ENCODE measurements around the gene PLPP7. TPM values are rescaled to one million over a fixed set of nuclear protein-coding genes. Genes with fewer than 3 reads are reported as not detected.
A peak's percentile ranks its signal among the peaks of the same experiment; 100 is the strongest.
"Not testable (repeated sequence)": the region's sequence is repeated elsewhere in the genome, so short reads cannot be mapped to it uniquely, and the experiment has no call there.

The PLPP7 gene
- 1.5 and 2.0 TPM in 2 replicates for total RNA-seq

DNA sequence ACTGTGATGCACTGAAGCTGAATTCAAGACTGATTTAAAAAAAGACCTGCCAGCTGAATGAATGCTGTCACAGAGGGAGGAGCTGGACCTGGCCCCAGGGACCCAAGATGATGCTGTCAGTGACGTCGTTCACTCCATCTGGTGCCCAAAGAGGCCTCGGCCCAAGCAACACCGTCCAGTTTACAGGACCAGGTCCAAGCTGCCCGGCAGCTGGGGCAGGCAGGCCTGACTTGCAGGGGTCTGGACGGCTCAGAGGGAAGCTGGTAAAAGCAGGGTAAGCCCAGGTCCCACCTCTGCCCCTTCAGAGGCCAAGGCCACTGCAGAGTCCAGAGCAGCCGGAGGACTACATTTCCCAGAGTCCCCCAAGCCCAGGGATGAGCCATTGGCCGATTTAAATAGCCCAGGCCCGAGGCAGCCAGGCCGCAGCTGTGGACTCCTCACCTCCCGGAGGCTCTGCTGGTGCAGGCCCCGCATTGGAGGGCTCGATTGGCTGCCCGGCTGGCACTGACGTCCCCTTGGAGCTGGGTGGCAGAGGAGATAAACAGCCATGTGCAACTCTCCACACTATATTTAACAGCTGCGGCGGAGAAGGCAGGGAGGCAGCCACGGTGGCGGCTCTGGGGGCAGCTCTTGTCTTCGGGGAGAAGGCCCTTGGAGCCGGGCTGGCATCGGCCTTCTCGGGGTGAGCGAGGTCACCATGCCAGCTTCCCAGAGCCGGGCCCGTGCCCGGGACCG is at the start of gene PLPP7:
Gene PLPP7, plus strand, starts transcription at position 423 of the 735 bp plus-strand sequence. Its CDS starts 275 bp downstream, at position 698.
- peak in 1 of 2 donors; percentile 58 for DNase-seq (ENCODE audit: low read depth in 2 of 2)

DNA sequence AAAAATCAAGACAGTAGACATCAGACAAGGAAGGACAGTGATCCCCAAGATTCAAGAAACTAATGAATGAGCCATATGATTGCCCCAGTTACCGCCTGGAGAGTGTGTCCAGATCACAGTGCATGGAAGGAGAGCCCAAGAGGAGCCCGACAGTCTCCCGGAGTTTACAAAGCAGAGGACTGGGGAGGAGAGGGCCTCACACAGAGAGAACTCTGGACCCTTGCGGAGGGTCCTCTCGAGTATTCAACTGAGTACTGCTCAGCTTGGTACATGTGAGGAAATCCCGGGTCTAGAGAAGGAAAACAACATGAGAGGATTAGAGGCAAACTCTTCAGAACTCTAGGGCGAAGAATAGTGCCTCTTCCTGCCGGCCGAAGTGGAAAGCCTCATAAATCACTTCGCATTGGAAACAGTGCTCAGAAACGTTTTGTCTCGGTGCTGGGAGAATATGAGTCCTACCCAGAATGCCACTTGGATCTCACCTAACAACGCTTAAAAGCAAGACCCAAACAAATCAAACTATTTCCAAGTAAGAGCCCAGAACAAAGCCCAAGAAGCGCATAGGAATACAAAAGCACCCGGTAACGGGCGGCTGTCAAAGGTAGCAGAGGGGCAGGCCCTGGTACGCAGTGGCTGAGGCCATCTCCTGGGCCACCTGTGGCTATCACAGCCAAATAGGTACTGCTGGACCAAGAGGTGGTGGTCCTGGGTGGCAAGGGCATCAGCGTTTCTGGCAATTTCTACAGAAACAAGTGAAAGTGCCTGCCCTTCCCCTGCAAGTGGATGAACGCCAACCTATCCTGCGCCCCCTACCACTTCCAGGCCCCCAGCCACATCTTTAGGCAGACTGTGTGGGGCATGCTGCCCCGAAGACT is 49.2 kb upstream of the PLPP7 start:
- no peak for DNase-seq (ENCODE audit: low read depth in 2 of 2)

DNA sequence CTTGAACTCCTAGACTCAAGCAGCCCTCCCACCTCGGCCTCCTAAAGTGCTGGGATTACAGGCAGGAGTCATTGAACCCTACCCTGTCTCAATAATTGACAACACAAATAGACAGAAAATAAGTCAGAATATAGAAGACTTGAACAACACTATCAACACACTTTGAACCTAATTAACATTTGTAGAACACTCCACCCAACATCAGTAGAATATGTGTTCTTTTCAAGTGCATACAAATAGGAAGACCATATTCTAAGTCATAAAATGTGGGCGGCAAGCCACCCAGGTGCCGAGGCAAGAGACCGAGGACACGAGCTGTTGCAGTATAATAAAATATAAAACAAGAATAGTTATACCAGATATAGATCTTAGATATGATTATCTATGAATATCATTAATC is 45.2 kb upstream of the PLPP7 start:
- not testable (repeated sequence) for DNase-seq (ENCODE audit: low read depth in 2 of 2)

DNA sequence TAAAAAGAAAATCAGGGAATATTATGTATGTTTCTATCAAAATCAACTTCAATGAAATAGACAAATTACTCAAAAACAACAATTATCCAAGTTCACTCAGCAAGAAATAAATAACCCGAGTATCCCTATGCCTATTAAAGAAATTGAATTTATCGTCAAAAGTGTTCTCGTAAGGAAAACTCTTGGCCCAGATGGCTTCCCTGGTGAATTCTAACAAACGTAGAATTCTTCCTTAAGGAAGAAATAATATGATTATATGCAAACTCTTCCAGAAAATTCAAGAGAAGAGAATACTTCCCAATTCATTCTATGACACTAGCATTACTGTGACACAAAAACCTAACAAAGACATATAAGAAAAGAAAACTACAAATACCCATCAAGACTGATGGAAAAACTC is 42.9 kb upstream of the PLPP7 start:
- no peak for DNase-seq (ENCODE audit: low read depth in 2 of 2)

DNA sequence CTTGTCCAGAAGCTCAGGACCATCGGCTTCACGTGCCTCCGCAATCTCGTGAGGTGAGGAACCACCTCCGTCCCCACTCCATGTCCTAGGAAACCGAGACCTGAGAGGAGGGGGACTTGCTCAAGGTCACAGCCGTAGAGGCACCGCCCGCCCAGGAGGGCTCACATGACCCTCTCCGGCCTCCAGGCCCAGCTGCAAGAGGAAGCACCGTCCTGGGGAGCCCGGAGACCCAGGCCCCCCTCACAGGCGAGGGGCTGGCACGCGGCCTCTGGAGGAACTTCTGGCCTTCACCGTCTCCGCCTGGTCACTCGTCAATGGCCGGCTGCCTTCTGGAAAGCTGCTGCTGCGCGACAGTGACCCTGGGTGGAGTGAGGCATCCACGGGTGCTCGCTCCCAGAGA is 37.4 kb upstream of the PLPP7 start:
- DNase-seq (ENCODE audit: low read depth in 2 of 2), result no peak

GRCh38 chr9:131253891-131254491 is 35.5 kb upstream of the PLPP7 start:
- no peak for DNase-seq (ENCODE audit: low read depth in 2 of 2)

GRCh38 chr9:131254626-131255025 is 34.9 kb upstream of the PLPP7 start:
- no peak for DNase-seq (ENCODE audit: low read depth in 2 of 2)

DNA sequence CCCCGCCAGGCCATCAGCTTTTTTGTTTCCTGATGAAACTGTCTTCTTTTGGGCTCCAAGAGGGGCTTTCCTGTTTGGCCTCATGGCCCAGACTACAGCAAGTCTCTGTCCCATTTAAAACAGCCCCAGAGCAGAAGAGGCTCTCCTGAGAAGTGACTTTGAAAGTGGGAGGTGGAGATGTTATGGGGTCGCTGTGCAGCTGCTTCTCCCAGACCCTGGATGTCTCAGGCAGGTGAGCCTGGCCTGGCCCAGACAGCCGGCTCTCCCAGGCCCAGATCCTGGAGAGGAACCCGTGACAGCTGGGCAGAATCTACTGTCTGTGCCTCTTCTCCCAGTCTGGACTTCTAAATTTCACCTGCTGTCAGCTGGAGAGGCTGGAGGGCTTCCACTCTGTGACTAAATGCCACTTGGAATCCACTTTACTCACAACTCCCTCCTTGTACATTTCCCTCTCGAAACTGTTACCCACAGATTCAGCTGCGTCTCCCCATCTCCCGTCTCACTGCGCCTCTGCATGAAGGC is 33.8 kb upstream of the PLPP7 start:
- no peak for DNase-seq (ENCODE audit: low read depth in 2 of 2)

DNA sequence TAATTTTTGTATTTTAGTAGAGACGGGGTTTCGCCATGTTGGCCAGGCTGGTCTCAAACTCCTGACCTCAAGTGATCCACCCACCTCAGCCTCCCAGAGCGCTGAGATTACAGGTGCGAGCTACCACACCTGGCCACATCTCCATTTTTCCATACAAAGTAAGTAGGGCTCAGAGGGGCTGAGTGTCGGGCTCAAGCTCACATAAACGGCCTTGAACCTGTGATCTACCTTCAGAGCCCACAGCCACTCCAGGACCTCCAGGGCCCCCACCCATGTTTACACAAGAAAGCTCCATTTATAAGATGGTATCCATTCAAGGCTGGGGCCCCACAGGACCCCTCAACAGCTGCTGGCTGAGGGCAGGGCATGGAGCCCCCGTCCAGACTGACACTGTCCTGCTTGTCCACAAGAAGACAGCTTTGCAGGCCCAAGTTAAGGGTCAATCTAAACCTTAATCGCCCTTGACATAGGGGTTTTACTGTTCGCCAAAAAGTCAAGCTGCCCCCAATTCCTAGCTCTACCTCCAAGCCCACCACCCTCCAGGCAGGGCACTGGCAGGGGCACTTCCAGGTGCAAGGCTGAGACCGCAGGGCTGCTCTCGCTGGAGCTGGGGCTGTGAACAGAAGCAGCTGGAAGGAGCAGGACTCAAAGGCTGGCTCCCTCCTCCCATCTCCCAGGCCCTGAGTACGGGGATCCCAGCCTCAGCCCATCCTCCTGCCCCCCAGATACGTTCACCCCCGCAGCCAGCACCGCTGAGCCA is 32.1 kb upstream of the PLPP7 start:
- no peak for DNase-seq (ENCODE audit: low read depth in 2 of 2)

DNA sequence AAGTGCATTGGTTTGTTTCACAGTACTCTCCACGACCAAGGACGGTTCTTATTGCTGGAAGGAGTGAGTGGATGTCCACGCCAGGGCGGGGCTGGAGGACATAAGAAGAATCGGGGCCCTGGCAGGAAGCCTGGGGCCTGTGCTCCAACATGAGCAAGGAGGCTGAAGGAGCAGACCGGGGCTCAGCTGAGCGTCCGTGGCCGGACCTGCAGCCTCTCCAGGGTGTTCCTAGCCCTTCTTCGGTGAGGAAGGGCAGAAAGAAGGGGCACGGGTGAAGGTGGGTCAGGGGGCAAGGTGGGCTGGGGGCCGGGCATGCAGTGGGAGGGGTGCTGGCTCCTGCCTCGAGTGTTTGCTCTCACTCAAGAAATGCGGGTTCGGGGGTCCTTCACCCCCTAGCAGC is 31.3 kb upstream of the PLPP7 start:
- DNase-seq (ENCODE audit: low read depth in 2 of 2), result no peak

DNA sequence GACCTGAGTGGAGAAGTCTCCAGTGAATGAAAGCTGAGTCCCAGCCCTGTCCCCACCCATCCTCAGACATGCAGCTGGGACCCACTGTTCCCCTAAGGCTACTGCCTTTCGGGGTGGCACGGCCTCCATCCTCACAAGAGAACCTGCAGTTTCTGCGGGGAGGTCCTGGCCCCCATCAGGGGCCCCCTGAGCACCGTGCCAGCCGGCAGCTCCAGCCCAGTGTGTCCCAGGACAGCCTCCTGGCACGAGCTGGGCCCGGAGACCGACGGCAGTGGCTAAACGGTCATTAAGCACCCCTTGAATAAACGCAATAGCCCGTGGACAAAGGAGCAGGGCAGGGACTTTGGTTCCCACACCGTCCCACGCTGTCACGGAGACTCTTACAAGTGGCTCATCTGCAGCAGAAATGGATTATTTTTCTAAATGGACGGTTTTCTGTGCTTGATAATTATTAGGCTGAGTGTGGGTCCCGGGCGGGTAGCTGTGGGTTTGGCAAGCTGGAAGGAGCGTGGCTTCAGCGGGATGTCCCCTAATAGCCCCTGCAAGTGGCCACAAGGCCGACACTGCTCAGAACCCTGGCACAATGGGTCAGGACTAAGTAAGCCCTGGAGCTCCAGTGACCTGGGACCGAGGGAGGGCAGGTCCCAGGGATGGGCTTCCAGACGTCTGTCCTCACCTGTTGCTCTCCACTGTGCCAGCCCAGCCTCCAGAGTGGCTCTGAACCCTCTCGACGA is 30.7 kb upstream of the PLPP7 start:
- no peak for DNase-seq (ENCODE audit: low read depth in 2 of 2)

- no peak for DNase-seq (ENCODE audit: low read depth in 2 of 2)
Observed at GRCh38 chr9:131259432-131259898, 30.1 kb upstream of the PLPP7 start.

DNA sequence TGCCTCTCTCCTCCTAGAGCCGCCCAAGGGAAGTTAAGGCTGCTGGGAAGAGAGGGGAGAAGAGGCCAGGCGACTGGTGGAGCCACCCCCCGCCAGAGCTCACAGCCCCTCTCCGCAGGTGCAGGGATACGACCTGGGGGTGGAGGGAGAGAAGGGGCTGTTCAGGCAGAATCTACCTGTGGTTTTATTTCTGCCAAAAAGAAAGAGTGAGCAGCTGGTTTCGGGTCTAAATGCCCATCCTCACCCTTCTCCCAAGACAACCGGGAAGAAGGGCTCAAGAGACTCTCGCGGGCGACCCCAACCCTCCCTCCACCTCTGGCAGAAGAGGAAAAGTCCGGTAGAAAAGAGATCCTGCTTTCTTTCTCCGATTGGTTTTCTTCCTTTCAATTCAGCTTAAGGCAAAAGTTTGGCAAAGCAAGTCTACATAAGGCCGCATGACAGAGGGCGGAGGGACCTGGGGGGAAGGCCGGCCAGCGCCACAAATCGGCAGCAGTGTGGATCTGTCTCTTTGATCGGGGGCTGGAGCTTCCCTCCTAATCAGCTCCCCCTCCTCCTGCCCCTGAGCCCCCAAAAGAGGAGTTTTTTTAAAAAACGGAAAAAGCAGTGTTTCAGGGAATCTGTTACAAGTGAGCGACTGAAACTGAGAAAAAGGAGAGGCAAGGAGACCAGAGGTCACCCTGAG is 29.5 kb upstream of the PLPP7 start:
- no peak for DNase-seq (ENCODE audit: low read depth in 2 of 2)

DNA sequence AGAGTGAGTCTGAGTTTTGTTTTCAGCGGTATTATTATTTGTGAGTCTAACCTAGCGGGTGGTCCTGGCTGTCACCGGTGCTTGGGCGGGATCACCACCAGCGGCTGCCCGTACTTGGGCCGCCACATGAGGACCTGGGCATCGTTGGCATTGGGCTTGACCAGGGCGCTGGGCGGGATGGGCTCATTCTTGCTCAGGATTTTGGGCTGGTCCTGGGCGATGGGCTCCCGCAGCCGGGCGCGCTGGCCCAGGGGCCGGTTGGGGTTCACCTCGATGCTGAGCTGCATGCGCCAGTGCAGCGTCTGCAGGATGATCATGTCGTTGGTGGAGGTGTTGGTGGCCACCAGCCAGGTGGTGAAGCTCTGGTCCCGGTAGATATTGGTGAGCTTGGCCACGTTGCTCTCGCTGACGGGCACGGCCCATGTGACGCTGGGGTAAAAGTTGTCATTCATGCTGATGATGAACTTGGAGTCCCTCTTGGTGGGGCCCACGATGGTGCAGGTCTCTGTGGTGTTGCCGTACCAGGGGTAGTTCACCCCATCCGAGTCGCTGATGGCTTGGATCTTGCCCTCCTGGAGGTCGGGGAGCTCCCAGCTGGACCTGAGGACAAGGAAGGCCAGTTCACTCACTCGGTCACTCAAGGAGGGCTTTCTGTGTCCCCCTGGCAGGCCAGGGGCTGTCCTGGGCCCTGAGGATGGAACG is 28.6 kb upstream of the PLPP7 start:
- no peak for DNase-seq (ENCODE audit: low read depth in 2 of 2)

DNA sequence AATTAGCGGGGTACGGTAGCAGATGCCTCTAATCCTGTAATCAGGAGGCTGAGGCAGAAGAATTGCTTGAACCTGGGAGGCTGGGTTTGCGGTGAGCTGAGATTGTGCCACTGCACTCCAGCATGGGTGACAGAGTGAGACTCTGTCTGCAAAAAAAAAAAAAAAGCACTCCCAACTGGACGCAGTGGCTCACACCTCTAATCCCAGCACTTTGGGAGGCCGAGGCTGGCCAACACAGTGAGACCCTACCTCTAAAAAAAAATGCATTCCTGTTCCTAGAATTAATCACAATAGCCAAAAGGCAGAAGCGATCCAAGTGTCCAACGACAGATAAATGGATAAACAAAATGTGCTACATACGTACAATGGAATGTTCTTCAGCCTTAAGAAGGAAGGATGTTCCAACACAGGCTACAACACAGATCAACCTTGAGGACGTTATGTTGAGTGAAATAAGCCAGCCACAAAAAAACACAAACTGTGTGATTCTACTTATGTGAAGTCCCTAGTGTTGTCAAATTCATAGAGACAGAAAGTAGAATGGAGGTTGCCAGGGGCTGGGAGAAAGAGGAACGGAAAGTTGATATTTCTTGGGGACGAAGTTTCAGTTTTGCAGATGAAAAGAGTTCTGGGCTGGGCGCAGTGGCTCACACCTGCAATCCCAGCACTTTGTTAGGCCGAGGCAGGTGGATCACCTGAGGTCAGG is 27.0 kb upstream of the PLPP7 start:
- no peak for DNase-seq (ENCODE audit: low read depth in 2 of 2)

GRCh38 chr9:131263033-131263343 is 26.5 kb upstream of the PLPP7 start:
- not testable (repeated sequence) for DNase-seq (ENCODE audit: low read depth in 2 of 2)

DNA sequence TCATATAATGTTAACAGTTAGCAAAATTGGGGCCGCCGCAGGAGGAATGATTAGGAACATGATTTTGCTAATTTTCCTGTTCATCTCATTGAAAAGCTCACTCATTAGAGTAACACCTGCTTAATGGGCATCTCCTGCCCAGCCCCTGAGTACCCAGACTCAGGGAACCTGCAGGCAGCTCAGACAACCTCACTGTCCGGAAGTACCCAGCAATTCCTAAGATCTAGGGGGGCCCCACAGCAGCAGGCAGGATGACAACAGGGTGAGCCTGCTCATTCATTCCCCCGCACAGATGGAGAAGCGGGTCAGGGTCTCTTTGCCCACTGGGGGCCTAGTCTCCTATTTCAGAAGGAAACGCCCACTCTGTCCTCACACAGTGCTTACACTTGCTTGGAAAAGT is 25.8 kb upstream of the PLPP7 start:
- DNase-seq (ENCODE audit: low read depth in 2 of 2), result no peak

DNA sequence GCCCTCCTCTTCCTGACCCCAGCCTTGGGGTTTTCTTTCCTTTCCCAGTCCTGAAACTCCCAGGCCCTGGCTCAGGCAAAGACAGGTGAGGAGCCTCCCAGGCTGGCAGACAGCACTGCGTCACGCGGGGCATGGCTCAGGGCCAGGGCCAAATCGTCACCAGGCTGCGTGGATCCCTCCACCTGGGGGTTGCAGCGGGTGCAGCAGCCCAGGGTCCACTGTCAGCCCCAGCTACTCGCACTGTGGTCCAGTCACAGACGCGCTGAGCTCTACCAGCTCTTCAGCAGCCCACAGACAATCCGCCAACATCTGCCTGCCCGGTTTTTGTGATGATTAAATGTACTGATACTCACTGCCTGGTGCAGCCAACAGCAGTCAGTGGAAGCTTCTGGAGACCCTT is 25.3 kb upstream of the PLPP7 start:
- DNase-seq (ENCODE audit: low read depth in 2 of 2), result no peak
